ENCODE measurements around the gene KIF24. TPM values are rescaled to one million over a fixed set of nuclear protein-coding genes. Genes with fewer than 3 reads are reported as not detected.

KIF24 gene
- total RNA-seq, 1 experiment from 2014 or later, result 4.5 TPM

Other genes starting within 250 kb of the KIF24 start
- gene DCAF12, start 202.6 kb downstream of the KIF24 start, total RNA-seq (2014; rRNA removed; shearing (Covaris generic)), result 31.1 and 32.5 TPM in 2 replicates
- 28.3 and 29.0 TPM in 2 replicates for gene UBAP1, start 150.2 kb downstream of the KIF24 start, total RNA-seq (2014; rRNA removed; shearing (Covaris generic))
- gene NUDT2, start 301 bp upstream of the KIF24 start, total RNA-seq (2014; rRNA removed; shearing (Covaris generic)), result 28.6 and 32.4 TPM in 2 replicates
- gene MYORG, start 47.6 kb upstream of the KIF24 start, total RNA-seq (2014; rRNA removed; shearing (Covaris generic)), result 12.3 and 19.8 TPM in 2 replicates
- gene FAM219A, start 129.3 kb upstream of the KIF24 start, total RNA-seq (2014; rRNA removed; shearing (Covaris generic)), result 20.3 and 22.7 TPM in 2 replicates
- gene DNAI1, start 129.5 kb upstream of the KIF24 start, total RNA-seq (2014; rRNA removed; shearing (Covaris generic)), result 0.35 and 0.96 TPM in 2 replicates
- 33.3 and 35.1 TPM in 2 replicates for gene ENHO, start 193.7 kb upstream of the KIF24 start, total RNA-seq (2014; rRNA removed; shearing (Covaris generic))

All from H7 (cell line).